HUES48 (cell line): Measurements from ENCODE around the gene MFSD2A.
"Not testable (repeated sequence)": the region's sequence is repeated elsewhere in the genome, so short reads cannot be mapped to it uniquely, and the experiment has no call there.

ENCODE experiments used
- H3K27ac ChIP-seq: one replicate; pipeline ENCODE4 v1.7.0; 2013; ENCODE audit warnings: low read depth, low read length, inconsistent platforms
- H3K27me3 ChIP-seq: 2 replicates; pipeline ENCODE4 v1.6.1; 2013; ENCODE audit warnings: mild to moderate bottlenecking, low read length; ENCODE audit not compliant: control insufficient read depth, insufficient read depth
- H3K36me3 ChIP-seq: 2 replicates; pipeline ENCODE4 v1.6.1; 2013; ENCODE audit warnings: low read length; ENCODE audit not compliant: control insufficient read depth, insufficient read depth
- H3K4me1 ChIP-seq: 2 replicates; pipeline ENCODE4 v1.6.1; 2013; ENCODE audit warnings: mild to moderate bottlenecking, low read length; ENCODE audit not compliant: control insufficient read depth, insufficient read depth
- H3K4me3 ChIP-seq: 2 replicates; pipeline ENCODE4 v1.5.1; 2013; ENCODE audit warnings: mild to moderate bottlenecking, low read depth, low read length
- H3K9ac ChIP-seq: 2 replicates; pipeline ENCODE4 v1.6.1; 2013; ENCODE audit warnings: mild to moderate bottlenecking, low read depth, low read length, moderate library complexity
- H3K9me3 ChIP-seq: 2 replicates; pipeline ENCODE4 v1.6.1; 2013; ENCODE audit warnings: low read length; ENCODE audit not compliant: control insufficient read depth, insufficient read depth

MFSD2A gene

GRCh38 chr1:39955547-39956539 is 898 bp downstream of the MFSD2A start:
- Histone ChIP-seq H3K27ac (no peak overlapping the region), H3K4me3 (peak overlapping the region; percentile 73), H3K9me3 (no peaks in the 10 kb centered on the region), H3K36me3 (peaks cover 14% of the 10 kb centered on the region), H3K9ac (no peak overlapping the region), H3K4me1 (peaks cover 4% of the 10 kb centered on the region; the same call in 1 of the 2 replicates), H3K27me3 (peaks cover 28% of the 10 kb centered on the region)

GRCh38 chr1:39957299-39958015 is 2.5 kb downstream of the MFSD2A start:
- no peak overlapping the region for H3K27ac ChIP-seq
- H3K4me1 ChIP-seq = peaks cover 4% of the 10 kb centered on the region; the same call in 1 of the 2 replicates
- H3K27me3 ChIP-seq = peaks cover 28% of the 10 kb centered on the region

GRCh38 chr1:39958403-39959200 is 3.7 kb downstream of the MFSD2A start:
- Histone ChIP-seq H3K9ac (no peak overlapping the region), H3K27me3 (peaks cover 24% of the 10 kb centered on the region), H3K4me3 (no peak overlapping the region), H3K4me1 (peaks cover 4% of the 10 kb centered on the region; the same call in 1 of the 2 replicates), H3K27ac (no peak overlapping the region), H3K36me3 (peaks cover 20% of the 10 kb centered on the region), H3K9me3 (no peaks in the 10 kb centered on the region)

More at GRCh38 chr1:39957299-39958015, 2.5 kb downstream of the MFSD2A start:
- Histone ChIP-seq H3K9ac (no peak overlapping the region), H3K9me3 (no peaks in the 10 kb centered on the region), H3K36me3 (peaks cover 20% of the 10 kb centered on the region), H3K4me3 (no peak overlapping the region)

- no peaks in the 10 kb centered on the region for H3K4me1 ChIP-seq
- H3K27me3 ChIP-seq = peaks cover 13% of the 10 kb centered on the region
- H3K36me3 ChIP-seq = peaks cover 23% of the 10 kb centered on the region
- no peak overlapping the region for H3K27ac ChIP-seq
- no peak overlapping the region for H3K9ac ChIP-seq
- H3K9me3 ChIP-seq = no peaks in the 10 kb centered on the region
- no peak overlapping the region for H3K4me3 ChIP-seq
Measured at GRCh38 chr1:39959651-39960333, 4.8 kb downstream of the MFSD2A start.

- Histone ChIP-seq H3K4me3 (no peak overlapping the region), H3K27ac (no peak overlapping the region), H3K27me3 (peaks cover 10% of the 10 kb centered on the region), H3K36me3 (peaks cover 23% of the 10 kb centered on the region), H3K9me3 (no peaks in the 10 kb centered on the region), H3K4me1 (no peaks in the 10 kb centered on the region), H3K9ac (no peak overlapping the region)
Measured at GRCh38 chr1:39960431-39960958, 5.5 kb downstream of the MFSD2A start.

- peaks cover 37% of the 10 kb centered on the region for H3K36me3 ChIP-seq
- no peaks in the 10 kb centered on the region for H3K27me3 ChIP-seq
- no peaks in the 10 kb centered on the region for H3K4me1 ChIP-seq
- H3K9me3 ChIP-seq = no peaks in the 10 kb centered on the region
- H3K9ac ChIP-seq = no peak overlapping the region
- H3K27ac ChIP-seq = no peak overlapping the region
- H3K4me3 ChIP-seq = no peak overlapping the region
Measured at GRCh38 chr1:39962450-39962825, 7.5 kb downstream of the MFSD2A start.

GRCh38 chr1:39962964-39963363 is 8.0 kb downstream of the MFSD2A start:
- not testable (repeated sequence) for H3K9ac ChIP-seq, H3K27me3 ChIP-seq, H3K4me1 ChIP-seq, H3K9me3 ChIP-seq, H3K4me3 ChIP-seq, H3K27ac ChIP-seq
- peaks cover 39% of the 10 kb centered on the region for H3K36me3 ChIP-seq

GRCh38 chr1:39964552-39964951 is 9.6 kb downstream of the MFSD2A start:
- H3K4me1 ChIP-seq = no peaks in the 10 kb centered on the region

GRCh38 chr1:39965044-39965443 is 10.1 kb downstream of the MFSD2A start:
- Histone ChIP-seq H3K9ac (no peak overlapping the region), H3K27ac (no peak overlapping the region), H3K27me3 (no peaks in the 10 kb centered on the region), H3K9me3 (no peaks in the 10 kb centered on the region), H3K4me3 (no peak overlapping the region), H3K4me1 (no peaks in the 10 kb centered on the region), H3K36me3 (peaks cover 50% of the 10 kb centered on the region)

More at GRCh38 chr1:39964552-39964951, 9.6 kb downstream of the MFSD2A start:
- H3K9ac ChIP-seq = no peak overlapping the region
- no peak overlapping the region for H3K27ac ChIP-seq
- no peaks in the 10 kb centered on the region for H3K9me3 ChIP-seq
- H3K36me3 ChIP-seq = peaks cover 45% of the 10 kb centered on the region
- no peaks in the 10 kb centered on the region for H3K27me3 ChIP-seq
- no peak overlapping the region for H3K4me3 ChIP-seq

GRCh38 chr1:39969048-39969447 is 14.1 kb downstream of the MFSD2A start:
- H3K9me3 ChIP-seq = no peaks in the 10 kb centered on the region

More at GRCh38 chr1:39969048-39969447, 14.1 kb downstream of the MFSD2A start:
- no peak overlapping the region for H3K4me3 ChIP-seq
- H3K36me3 ChIP-seq = peaks cover 44% of the 10 kb centered on the region
- H3K4me1 ChIP-seq = no peaks in the 10 kb centered on the region
- H3K27me3 ChIP-seq = no peaks in the 10 kb centered on the region
- H3K9ac ChIP-seq = no peak overlapping the region
- H3K27ac ChIP-seq = no peak overlapping the region
